MM.1S (cell line): Measurements from ENCODE around the gene COPG1.

Source experiments
- DNase-seq: peaks from one replicate; pipeline ENCODE4 v3.0.0-alpha.2; 2015
- H2AFZ ChIP-seq: fragments of 300-600 bp; sonication (generic); 2 replicates; pipeline ENCODE4 v1.6.0; 2016; ENCODE audit warnings: antibody characterized with exemption, low read length
- H3F3A ChIP-seq: fragments of 300-600 bp; sonication (generic); 2 replicates; pipeline ENCODE4 v1.6.1; 2016; ENCODE audit warnings: mild to moderate bottlenecking, antibody characterized with exemption, low read length, moderate library complexity, mixed read lengths; ENCODE audit not compliant: insufficient read depth
- H3K27ac ChIP-seq: fragments of 300-600 bp; sonication (generic); 2 replicates; pipeline ENCODE4 v1.5.1; 2016; ENCODE audit warnings: mild to moderate bottlenecking, low read length
- H3K27me3 ChIP-seq: fragments of 300-600 bp; sonication (generic); replicated peaks from 2 replicates; pipeline ENCODE4 v1.6.0; 2016; ENCODE audit warnings: low read length; ENCODE audit not compliant: insufficient read depth
- H3K36me3 ChIP-seq: fragments of 300-600 bp; sonication (generic); replicated peaks from 2 replicates; pipeline ENCODE4 v1.6.1; 2016; ENCODE audit warnings: mild to moderate bottlenecking, low read length, mixed read lengths; ENCODE audit not compliant: insufficient read depth
- H3K4me1 ChIP-seq: fragments of 300-600 bp; sonication (generic); 2 replicates; pipeline ENCODE4 v1.6.1; 2016; ENCODE audit warnings: low read length, mixed read lengths
- H3K4me2 ChIP-seq: fragments of 300-600 bp; sonication (generic); 2 replicates; pipeline ENCODE4 v1.6.0; 2016; ENCODE audit warnings: low read depth, low read length
- H3K4me3 ChIP-seq: fragments of 300-600 bp; sonication (generic); 2 replicates; pipeline ENCODE4 v1.5.1; 2016; ENCODE audit warnings: low read length, mixed read lengths
- H3K79me2 ChIP-seq: fragments of 300-600 bp; sonication (generic); 2 replicates; pipeline ENCODE4 v1.6.1; 2016; ENCODE audit warnings: mixed run types, low read length, mixed read lengths
- H3K9ac ChIP-seq: fragments of 300-600 bp; sonication (generic); 2 replicates; pipeline ENCODE4 v1.6.1; 2016; ENCODE audit warnings: low read length, mixed read lengths
- H3K9me2 ChIP-seq: fragments of 300-600 bp; sonication (generic); replicated peaks from 2 replicates; pipeline ENCODE4 v1.6.1; 2016; ENCODE audit warnings: mild to moderate bottlenecking, low read length, mixed read lengths; ENCODE audit not compliant: insufficient read depth
- H3K9me3 ChIP-seq: fragments of 300-600 bp; sonication (generic); replicated peaks from 2 replicates; pipeline ENCODE4 v1.6.1; 2016; ENCODE audit warnings: mild to moderate bottlenecking, low read length, mixed read lengths; ENCODE audit not compliant: insufficient read depth
- H4K20me1 ChIP-seq: fragments of 300-600 bp; sonication (generic); 2 replicates; pipeline ENCODE4 v1.6.1; 2016; ENCODE audit warnings: mild to moderate bottlenecking, low read length, moderate library complexity, mixed read lengths; ENCODE audit not compliant: insufficient read depth
- EZH2 ChIP-seq: fragments of 300-600 bp; sonication (generic); optimal IDR thresholded peaks from 2 replicates; pipeline ENCODE3; 2017; ENCODE audit warnings: low read depth, mild to moderate bottlenecking, antibody characterized with exemption, low read length, mixed read lengths
- EZH2phosphoT487 ChIP-seq: fragments of 300-600 bp; sonication (generic); IDR thresholded peaks from 2 replicates; pipeline ENCODE4 v1.6.1; 2018; ENCODE audit warnings: antibody characterized with exemption, low read length
- TF ChIP-seq, protein P1 (sequence below): fragments of 300-600 bp; sonication (generic); IDR thresholded peaks from 2 replicates; pipeline ENCODE4 v1.5.1; 2016; ENCODE audit warnings: antibody characterized with exemption, low read length, mixed read lengths

COPG1 gene

DNA sequence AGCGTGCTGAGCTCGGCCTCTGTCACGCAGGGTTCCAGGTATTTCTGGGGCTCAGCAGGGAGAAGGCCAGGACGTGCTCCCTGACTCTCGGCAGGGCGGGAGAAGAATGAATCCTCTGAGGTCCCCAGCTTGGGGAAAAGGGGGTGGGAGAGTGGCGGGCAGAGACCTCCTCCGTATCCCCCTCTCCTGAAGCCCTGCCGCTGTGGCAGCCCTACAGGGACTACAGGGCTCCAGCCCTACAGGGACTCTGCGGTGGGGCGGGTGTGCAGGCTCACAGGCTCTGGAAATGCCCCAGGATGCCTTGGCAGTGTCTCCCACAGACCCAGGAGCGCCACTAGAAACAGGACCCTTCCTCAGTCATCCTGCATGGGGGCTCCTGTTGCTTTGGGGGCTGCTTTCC, 75.4 kb downstream of the COPG1 start:
- H3K4me2 ChIP-seq: no peak overlapping the region
- H4K20me1 ChIP-seq: no peaks in the 10 kb centered on the region
- H3K9me3 ChIP-seq: no peaks in the 10 kb centered on the region
- no peak overlapping the region for H3K9ac ChIP-seq
- no peaks in the 10 kb centered on the region for H3K9me2 ChIP-seq
- H3K79me2 ChIP-seq: no peaks in the 10 kb centered on the region
- no peak for DNase-seq
- H3K27me3 ChIP-seq: no peaks in the 10 kb centered on the region
- TF ChIP-seq EZH2 (no peak), EZH2phosphoT487 (no peak)
- TF ChIP-seq, protein P1, sequence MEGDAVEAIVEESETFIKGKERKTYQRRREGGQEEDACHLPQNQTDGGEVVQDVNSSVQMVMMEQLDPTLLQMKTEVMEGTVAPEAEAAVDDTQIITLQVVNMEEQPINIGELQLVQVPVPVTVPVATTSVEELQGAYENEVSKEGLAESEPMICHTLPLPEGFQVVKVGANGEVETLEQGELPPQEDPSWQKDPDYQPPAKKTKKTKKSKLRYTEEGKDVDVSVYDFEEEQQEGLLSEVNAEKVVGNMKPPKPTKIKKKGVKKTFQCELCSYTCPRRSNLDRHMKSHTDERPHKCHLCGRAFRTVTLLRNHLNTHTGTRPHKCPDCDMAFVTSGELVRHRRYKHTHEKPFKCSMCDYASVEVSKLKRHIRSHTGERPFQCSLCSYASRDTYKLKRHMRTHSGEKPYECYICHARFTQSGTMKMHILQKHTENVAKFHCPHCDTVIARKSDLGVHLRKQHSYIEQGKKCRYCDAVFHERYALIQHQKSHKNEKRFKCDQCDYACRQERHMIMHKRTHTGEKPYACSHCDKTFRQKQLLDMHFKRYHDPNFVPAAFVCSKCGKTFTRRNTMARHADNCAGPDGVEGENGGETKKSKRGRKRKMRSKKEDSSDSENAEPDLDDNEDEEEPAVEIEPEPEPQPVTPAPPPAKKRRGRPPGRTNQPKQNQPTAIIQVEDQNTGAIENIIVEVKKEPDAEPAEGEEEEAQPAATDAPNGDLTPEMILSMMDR: no peak
- H3F3A ChIP-seq: peaks cover 34% of the 10 kb centered on the region
- no peak overlapping the region for H3K4me3 ChIP-seq
- H3K36me3 ChIP-seq: no peaks in the 10 kb centered on the region
- H3K4me1 ChIP-seq: peaks cover 30% of the 10 kb centered on the region
- no peak overlapping the region for H2AFZ ChIP-seq
- H3K27ac ChIP-seq: no peak overlapping the region

DNA sequence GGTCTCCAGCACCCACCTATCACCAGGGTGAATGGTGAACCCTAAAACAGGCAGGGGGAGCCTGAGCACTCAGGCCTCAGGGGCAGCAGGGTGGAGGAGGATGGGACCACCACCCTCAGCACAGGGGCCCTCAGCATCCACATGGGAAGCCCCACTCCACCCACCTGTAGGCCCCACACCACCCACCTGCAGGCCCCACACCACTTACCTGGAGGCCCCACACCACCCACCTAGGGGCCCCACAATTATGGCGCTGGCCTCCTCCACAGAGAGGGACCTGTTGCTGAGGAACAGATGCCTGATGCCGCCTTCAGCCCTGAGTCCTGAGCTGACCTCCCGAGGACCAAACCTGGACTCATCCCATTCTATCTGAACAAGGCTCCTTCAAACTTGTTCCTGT, 76.0 kb downstream of the COPG1 start:
- TF ChIP-seq, protein P1: no peak
- TF ChIP-seq EZH2phosphoT487: no peak
- no peak for TF ChIP-seq EZH2
- H2AFZ ChIP-seq: no peak overlapping the region
- no peaks in the 10 kb centered on the region for H3K27me3 ChIP-seq
- no peak overlapping the region for H3K27ac ChIP-seq
- no peaks in the 10 kb centered on the region for H3K36me3 ChIP-seq
- H3K9me2 ChIP-seq: no peaks in the 10 kb centered on the region
- peaks cover 34% of the 10 kb centered on the region for H3F3A ChIP-seq
- H3K9ac ChIP-seq: no peak overlapping the region
- H3K4me3 ChIP-seq: no peak overlapping the region
- peaks cover 32% of the 10 kb centered on the region for H3K4me1 ChIP-seq
- no peak for DNase-seq
- no peak overlapping the region for H3K4me2 ChIP-seq
- no peaks in the 10 kb centered on the region for H3K79me2 ChIP-seq
- no peaks in the 10 kb centered on the region for H4K20me1 ChIP-seq
- H3K9me3 ChIP-seq: no peaks in the 10 kb centered on the region

DNA sequence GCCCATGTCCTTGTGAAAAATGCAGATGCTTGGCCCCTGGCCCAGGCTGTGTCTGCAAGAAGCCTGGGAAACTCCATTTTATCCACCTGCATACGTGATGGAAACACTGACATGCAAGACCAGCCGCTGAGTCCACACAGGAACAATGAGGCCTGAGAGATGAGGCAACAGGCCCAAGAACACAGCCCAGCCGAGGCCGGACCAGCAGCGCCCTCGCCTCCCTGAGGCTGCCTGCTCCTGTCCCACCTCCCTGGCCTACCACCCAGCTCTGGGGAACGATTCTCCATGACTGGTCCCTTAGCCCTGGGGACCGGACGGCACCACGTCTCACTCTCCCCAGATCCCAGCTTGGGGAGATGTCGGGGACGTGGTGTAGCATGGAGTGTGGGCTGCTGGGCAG, 76.7 kb downstream of the COPG1 start:
- Histone ChIP-seq H3K4me2 (no peak overlapping the region), H3K4me1 (peaks cover 36% of the 10 kb centered on the region), H3K27ac (no peak overlapping the region), H3K36me3 (no peaks in the 10 kb centered on the region), H2AFZ (no peak overlapping the region), H3K9me2 (no peaks in the 10 kb centered on the region), H3K27me3 (no peaks in the 10 kb centered on the region), H3K4me3 (no peak overlapping the region), H3K9me3 (no peaks in the 10 kb centered on the region), H3K9ac (no peak overlapping the region), H3F3A (peaks cover 34% of the 10 kb centered on the region), H3K79me2 (no peaks in the 10 kb centered on the region), H4K20me1 (no peaks in the 10 kb centered on the region)
- DNase-seq: no peak
- TF ChIP-seq, protein P1: no peak
- TF ChIP-seq EZH2phosphoT487: no peak
- TF ChIP-seq EZH2: no peak
